Skeletal muscle tissue (tissue), 4 donors: ENCODE measurements around the gene SERTAD3. TPM values are rescaled to one million over a fixed set of nuclear protein-coding genes. Genes with fewer than 3 reads are reported as not detected.
"Not testable (repeated sequence)": the region's sequence is repeated elsewhere in the genome, so short reads cannot be mapped to it uniquely, and the experiment has no call there.

ENCODE experiments used
- H3K27ac ChIP-seq: one replicate; pipeline ENCODE4 v1.7.0; 2013; ENCODE audit warnings: mild to moderate bottlenecking, low read depth, low read length, inconsistent platforms
- H3K27me3 ChIP-seq, 3 donors: one replicate each; pipeline ENCODE4 v1.7.0; 2013; ENCODE audit warnings: low read length in 3 of 3; ENCODE audit not compliant: control insufficient read depth in 3 of 3, insufficient read depth in 3 of 3
- H3K36me3 ChIP-seq, 3 donors: one replicate each; pipeline ENCODE4 v1.7.0; 2013; ENCODE audit warnings: low read length in 3 of 3; ENCODE audit not compliant: control insufficient read depth in 3 of 3, insufficient read depth in 3 of 3
- H3K4me1 ChIP-seq, 3 donors: one replicate each; pipeline ENCODE4 v1.7.0; 2013; ENCODE audit warnings: low read length in 3 of 3, mild to moderate bottlenecking in 3 of 3; ENCODE audit not compliant: control insufficient read depth in 3 of 3, insufficient read depth in 3 of 3
- H3K4me3 ChIP-seq, 3 donors: one replicate each; pipeline ENCODE4 v1.7.0; 2013; ENCODE audit warnings: low read length in 3 of 3
- H3K9ac ChIP-seq, 3 donors: one replicate each; pipeline ENCODE4 v1.7.0; 2013; ENCODE audit warnings: low read length in 3 of 3, mild to moderate bottlenecking in 3 of 3, moderate library complexity in 2 of 3, low read depth in 1 of 3
- H3K9me3 ChIP-seq, 3 donors: one replicate each; pipeline ENCODE4 v1.7.0; 2013; ENCODE audit warnings: low read length in 3 of 3; ENCODE audit not compliant: control insufficient read depth in 3 of 3
- total RNA-seq: library from RNA; depleted of rRNA; stranded (reverse); fragments of >200 nt; gene quantifications from one replicate; pipeline ENCODE4 v1.2.3, GENCODE V29; 2014
- donor health status: Osteomylitis.

SERTAD3 gene
- total RNA-seq, 1 donor from 2014 or later, result 52.2 TPM

DNA sequence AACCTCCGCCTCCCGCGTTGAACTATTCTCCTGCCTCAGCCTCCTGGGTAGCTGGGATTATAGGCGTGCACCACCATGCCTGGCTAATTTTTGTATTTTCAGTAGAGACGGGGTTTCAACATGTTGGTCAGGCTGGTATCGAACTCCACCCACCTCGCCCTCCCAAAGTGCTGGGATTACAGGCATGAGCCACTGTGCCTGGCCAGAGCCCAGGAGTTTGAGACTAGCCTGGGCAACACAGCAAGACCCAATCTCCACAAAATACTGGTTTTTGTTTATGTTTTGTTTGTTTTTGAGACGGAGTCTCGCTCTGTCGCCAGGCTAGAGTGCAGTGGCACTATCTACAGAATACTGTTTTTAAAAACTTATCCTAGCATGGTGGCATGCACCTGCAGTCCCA lies 13.9 kb downstream of the SERTAD3 start:
- H3K27me3 ChIP-seq, H3K4me3 ChIP-seq, H3K36me3 ChIP-seq, H3K9me3 ChIP-seq, H3K9ac ChIP-seq, H3K27ac ChIP-seq: not testable (repeated sequence)
- peaks cover 10 to 16% (median 16%) of the 10 kb centered on the region in 3 donors for H3K4me1 ChIP-seq

GRCh38 chr19:40428197-40428596 lies 15.9 kb downstream of the SERTAD3 start:
- peaks cover 13 to 22% (median 18%) of the 10 kb centered on the region in 3 donors for H3K4me1 ChIP-seq
- not testable (repeated sequence) for H3K9ac ChIP-seq, H3K4me3 ChIP-seq, H3K9me3 ChIP-seq, H3K36me3 ChIP-seq, H3K27me3 ChIP-seq, H3K27ac ChIP-seq

DNA sequence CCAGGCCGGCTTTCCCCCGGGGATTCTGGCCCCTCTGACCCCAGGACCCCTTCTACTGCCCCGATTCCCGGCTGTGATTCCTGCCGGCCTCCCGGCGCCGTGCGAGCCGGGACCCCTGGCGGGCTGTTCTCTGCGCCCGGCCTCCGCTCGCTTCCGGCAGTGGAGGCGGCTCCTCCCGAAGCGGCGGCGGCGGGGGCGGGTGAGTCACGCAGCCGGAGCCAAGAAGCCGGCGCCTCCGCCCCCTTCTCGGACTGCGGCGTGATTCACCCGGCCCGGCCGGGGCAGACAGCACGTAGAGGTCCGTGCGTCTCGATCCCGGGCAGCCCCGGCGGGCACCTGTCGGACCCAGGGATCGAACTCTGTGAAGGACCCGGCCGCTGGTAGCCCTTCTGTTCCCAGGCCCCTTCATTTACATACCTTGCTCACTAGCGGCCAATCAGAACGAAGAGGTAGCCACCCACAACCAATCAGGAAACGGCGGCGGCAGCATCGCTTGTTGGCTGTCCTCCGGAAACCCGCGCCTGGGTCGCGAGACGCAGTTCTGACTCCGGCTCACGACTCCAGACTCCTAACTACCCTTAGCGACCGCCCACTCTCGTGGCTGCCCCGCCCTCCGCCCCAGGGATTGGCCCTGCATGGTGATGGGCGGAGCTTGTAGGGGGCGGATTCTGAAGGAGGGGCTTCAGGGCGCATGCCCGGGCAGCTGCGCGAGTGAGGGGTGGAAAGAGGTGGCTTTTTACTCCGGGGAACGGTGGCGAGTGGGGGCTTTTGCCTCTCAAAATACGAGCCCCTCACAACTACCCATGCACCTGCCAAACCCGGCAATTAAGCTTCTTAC lies 18.5 kb downstream of the SERTAD3 start, which contains the start of gene SERTAD1:
TSS of gene SERTAD1 (minus strand) at position 543 of the 838 bp plus-strand sequence. CDS start 2,446 bp downstream, outside the sequence.
- no peaks in the 10 kb centered on the region for H3K9me3 ChIP-seq
- H3K4me1 ChIP-seq, result peaks cover 24 to 34% (median 30%) of the 10 kb centered on the region in 3 donors
- no peaks in the 10 kb centered on the region for H3K27me3 ChIP-seq
- H3K36me3 ChIP-seq, result peaks cover 11 to 13% (median 11%) of the 10 kb centered on the region in 3 donors
- H3K27ac ChIP-seq, result peak within 1 kb of the TSS; percentile 99
- H3K9ac ChIP-seq, result peak within 1 kb of the TSS; percentile 93 to 94 (median 94)
- H3K4me3 ChIP-seq, result peak within 1 kb of the TSS; percentile 78 to 95 (median 91)

DNA sequence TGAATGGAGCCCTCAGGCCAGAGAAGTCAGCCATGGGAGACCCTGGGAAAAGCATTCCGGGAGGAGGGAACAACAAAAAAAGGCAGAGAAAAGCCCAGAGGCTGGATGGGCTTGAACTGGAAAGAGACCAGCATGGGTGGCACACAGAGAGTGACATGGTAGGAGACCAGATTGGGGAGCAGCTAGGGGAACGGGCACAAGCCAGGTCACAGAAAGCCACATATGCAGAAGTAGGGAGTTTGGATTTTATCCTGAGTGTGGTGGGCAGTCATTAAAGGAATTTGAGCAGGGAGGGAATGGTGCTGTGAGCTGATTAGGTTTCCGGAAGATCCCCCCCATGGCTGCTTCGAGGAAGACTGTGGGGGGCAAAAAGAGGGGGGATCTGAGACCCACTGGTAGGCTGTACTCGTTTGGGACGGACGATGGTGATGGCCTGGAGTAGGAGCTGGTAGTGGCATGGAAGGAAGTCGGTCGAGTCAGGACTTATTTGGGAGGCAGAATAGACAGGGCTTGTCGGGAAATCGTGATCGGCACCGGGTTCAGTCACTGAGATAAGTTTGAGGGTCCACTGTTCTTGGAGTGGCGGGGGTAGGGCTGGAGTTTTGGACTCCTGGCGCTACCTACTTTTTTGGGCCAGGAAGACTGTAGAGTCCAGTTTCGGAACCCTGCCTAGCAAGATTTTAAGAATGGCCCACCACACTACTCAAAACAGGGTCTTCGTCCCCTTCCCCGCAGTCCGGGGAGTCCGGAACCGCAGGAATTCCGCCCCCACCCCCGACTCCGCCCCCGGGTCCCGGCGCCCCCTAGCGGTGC lies 19.3 kb downstream of the SERTAD3 start:
- H3K36me3 ChIP-seq, result peaks cover 11 to 13% (median 11%) of the 10 kb centered on the region in 3 donors
- H3K27me3 ChIP-seq, result no peaks in the 10 kb centered on the region
- H3K4me3 ChIP-seq, result peak overlapping the region; percentile 78 to 95 (median 88)
- H3K27ac ChIP-seq, result peak overlapping the region; percentile 99
- H3K9me3 ChIP-seq, result no peaks in the 10 kb centered on the region
- peak overlapping the region; percentile 93 to 94 (median 94) for H3K9ac ChIP-seq
- peaks cover 24 to 34% (median 30%) of the 10 kb centered on the region in 3 donors for H3K4me1 ChIP-seq

GRCh38 chr19:40423938-40424337 lies 20.2 kb downstream of the SERTAD3 start:
- peak overlapping the region in 1 of 3 donors; percentile 88 for H3K4me3 ChIP-seq
- peak overlapping the region in 1 of 3 donors; percentile 94 for H3K9ac ChIP-seq
- H3K4me1 ChIP-seq, result peaks cover 24 to 34% (median 30%) of the 10 kb centered on the region in 3 donors
- H3K27ac ChIP-seq, result no peak overlapping the region
- H3K36me3 ChIP-seq, result peaks cover 11 to 13% (median 11%) of the 10 kb centered on the region in 3 donors
- H3K9me3 ChIP-seq, result no peaks in the 10 kb centered on the region
- H3K27me3 ChIP-seq, result no peaks in the 10 kb centered on the region

- H3K4me3 ChIP-seq, result no peak overlapping the region
- peak overlapping the region; percentile 20 to 99 (median 57) for H3K9ac ChIP-seq
- peak overlapping the region; percentile 99 for H3K27ac ChIP-seq
- peaks cover 24 to 34% (median 30%) of the 10 kb centered on the region in 3 donors for H3K4me1 ChIP-seq
- H3K27me3 ChIP-seq, result no peaks in the 10 kb centered on the region
- H3K36me3 ChIP-seq, result peaks cover 11 to 13% (median 11%) of the 10 kb centered on the region in 3 donors
- no peaks in the 10 kb centered on the region for H3K9me3 ChIP-seq
Observed at GRCh38 chr19:40422748-40423566, 21.2 kb downstream of the SERTAD3 start.

- Histone ChIP-seq H3K9me3 (no peaks in the 10 kb centered on the region), H3K9ac (peak overlapping the region; percentile 20 to 99 (median 97)), H3K27ac (peak overlapping the region; percentile 99), H3K4me3 (no peak overlapping the region), H3K36me3 (peaks cover 11 to 13% (median 11%) of the 10 kb centered on the region in 3 donors), H3K27me3 (no peaks in the 10 kb centered on the region), H3K4me1 (peaks cover 31 to 41% (median 35%) of the 10 kb centered on the region in 3 donors)
Observed at GRCh38 chr19:40421993-40422747, 22.0 kb downstream of the SERTAD3 start.

GRCh38 chr19:40420766-40421765 lies 23.1 kb downstream of the SERTAD3 start:
- no peaks in the 10 kb centered on the region for H3K27me3 ChIP-seq

More at GRCh38 chr19:40420766-40421765, 23.1 kb downstream of the SERTAD3 start:
- peaks cover 37 to 40% (median 37%) of the 10 kb centered on the region in 3 donors for H3K4me1 ChIP-seq
- H3K36me3 ChIP-seq, result peaks cover 11 to 13% (median 11%) of the 10 kb centered on the region in 3 donors
- peak overlapping the region; percentile 80 to 83 (median 83) for H3K4me3 ChIP-seq
- peak overlapping the region; percentile 99 for H3K27ac ChIP-seq
- H3K9me3 ChIP-seq, result no peaks in the 10 kb centered on the region
- peak overlapping the region; percentile 95 to 99 (median 97) for H3K9ac ChIP-seq
